Measurements from ENCODE around the gene BMI1.

BMI1 gene

GRCh38 chr10:22368981-22369380 is 48.1 kb downstream of the BMI1 start:
- DNase-seq (ENCODE audit: extremely low read depth, low read depth) = no peak
- TF ChIP-seq, protein P1, sequence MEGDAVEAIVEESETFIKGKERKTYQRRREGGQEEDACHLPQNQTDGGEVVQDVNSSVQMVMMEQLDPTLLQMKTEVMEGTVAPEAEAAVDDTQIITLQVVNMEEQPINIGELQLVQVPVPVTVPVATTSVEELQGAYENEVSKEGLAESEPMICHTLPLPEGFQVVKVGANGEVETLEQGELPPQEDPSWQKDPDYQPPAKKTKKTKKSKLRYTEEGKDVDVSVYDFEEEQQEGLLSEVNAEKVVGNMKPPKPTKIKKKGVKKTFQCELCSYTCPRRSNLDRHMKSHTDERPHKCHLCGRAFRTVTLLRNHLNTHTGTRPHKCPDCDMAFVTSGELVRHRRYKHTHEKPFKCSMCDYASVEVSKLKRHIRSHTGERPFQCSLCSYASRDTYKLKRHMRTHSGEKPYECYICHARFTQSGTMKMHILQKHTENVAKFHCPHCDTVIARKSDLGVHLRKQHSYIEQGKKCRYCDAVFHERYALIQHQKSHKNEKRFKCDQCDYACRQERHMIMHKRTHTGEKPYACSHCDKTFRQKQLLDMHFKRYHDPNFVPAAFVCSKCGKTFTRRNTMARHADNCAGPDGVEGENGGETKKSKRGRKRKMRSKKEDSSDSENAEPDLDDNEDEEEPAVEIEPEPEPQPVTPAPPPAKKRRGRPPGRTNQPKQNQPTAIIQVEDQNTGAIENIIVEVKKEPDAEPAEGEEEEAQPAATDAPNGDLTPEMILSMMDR (IDR thresholded peaks at IDR 0.05; ENCODE audit: low read depth, low read length) = no peak

DNA sequence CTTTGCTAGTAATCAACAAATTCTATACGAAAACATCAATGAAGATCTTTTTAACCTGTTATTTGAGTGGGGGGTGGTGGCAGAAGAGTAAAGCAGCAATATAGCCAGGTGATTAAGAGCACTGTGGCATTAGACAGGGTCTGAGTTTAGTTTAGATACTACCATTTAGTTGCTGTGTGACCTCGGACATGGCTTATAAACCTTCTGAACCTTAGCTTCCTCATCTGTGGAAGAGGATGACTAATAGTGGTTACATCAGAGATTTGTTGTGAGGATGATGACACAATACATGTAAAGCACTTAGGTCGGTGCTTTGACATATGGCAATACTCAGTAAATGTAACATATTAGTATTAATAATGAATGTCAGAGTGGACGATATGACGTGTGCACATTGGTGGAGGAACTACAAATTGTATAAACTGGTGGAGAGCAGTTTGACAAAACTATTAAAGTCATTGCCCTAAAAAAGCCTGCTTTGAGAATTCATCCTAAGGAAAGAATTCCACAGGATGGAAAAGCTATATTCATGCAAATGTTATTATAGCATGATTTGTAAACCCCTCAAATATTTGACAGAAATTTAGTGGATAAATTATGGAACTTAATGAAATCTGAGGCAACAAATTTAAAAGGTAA is 48.7 kb downstream of the BMI1 start:
- TF ChIP-seq, protein P1 (IDR thresholded peaks at IDR 0.05; ENCODE audit: low read depth, low read length) = no peak
- no peak for DNase-seq (ENCODE audit: extremely low read depth, low read depth)

DNA sequence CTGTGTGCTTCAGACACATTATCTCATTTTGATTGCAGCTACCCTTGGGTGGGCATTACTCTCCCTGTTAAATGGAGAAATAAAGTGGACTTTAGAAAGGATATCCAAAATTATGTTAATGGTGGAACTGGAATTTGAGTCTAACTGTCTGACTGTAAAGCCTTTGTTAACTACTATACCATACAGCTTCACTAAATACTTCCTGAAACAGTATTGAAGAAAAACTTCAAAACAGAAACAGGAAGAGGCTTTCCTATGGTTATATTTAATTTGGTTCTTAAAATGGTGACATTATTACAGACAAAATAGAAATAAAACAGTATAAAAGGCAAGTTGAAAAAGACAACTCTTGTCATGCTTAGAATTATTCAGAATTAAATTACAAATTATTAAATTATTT is 49.4 kb downstream of the BMI1 start:
- TF ChIP-seq, protein P1 (IDR thresholded peaks at IDR 0.05; ENCODE audit: low read depth, low read length) = no peak
- DNase-seq (ENCODE audit: extremely low read depth, low read depth) = no peak

- DNase-seq (ENCODE audit: extremely low read depth, low read depth) = no peak
These were observed 51.4 kb downstream of the BMI1 start for GRCh38 chr10:22372298-22372697.

DNA sequence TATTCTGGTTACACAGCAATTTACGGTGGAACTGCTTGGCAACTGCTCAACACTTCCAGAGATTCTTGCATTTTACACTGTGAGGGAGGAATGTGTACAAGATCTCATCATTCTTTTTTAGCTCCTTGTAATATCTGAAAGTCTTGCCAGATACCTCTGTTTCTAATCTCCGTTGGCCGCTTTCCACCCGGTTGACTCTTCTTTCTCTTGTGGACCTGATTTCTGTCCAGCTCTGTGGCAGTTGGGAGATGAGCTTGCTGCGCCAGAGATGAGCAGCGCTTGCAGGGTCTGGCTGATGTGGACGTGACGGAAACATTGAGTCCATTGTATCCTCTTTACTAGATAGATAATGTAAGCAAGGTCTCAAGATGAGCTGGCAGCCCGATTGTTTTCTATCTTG is 52.0 kb downstream of the BMI1 start:
- DNase-seq (ENCODE audit: extremely low read depth, low read depth) = no peak
- TF ChIP-seq, protein P1 (IDR thresholded peaks at IDR 0.05; ENCODE audit: low read depth, low read length) = no peak

More at GRCh38 chr10:22372298-22372697, 51.4 kb downstream of the BMI1 start:
- TF ChIP-seq, protein P1 (IDR thresholded peaks at IDR 0.05; ENCODE audit: low read depth, low read length) = no peak

DNA sequence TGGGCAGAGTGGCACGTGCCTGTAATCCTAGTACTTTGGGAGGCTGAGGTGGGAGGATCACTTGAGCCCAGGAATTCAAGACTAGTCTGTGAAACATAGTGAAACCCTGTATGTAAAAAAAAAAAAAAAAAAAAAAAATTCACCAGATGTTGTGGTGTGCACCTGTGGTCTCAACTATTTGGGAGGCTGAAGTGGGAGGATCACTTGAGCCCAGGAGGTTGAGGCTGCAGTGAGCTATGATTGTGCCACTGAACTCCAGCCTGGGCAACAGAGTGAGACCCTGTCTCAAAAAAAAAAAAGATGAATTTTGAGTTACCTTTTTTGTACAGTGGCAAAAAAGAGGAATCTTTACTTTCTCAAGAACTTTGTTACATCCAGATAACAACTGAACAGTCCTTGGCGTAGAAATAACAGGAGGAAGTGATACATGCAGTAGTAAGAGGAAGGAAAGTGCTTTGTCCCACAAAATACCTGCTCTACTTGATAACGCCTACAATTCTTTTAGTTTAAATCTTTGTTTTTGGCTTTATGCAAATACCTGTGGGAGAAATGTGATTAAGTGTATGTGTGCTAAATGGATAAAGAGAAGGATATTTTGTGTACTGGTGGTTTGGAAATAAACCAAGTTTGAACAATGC is 53.7 kb downstream of the BMI1 start:
- TF ChIP-seq, protein P1 (IDR thresholded peaks at IDR 0.05; ENCODE audit: low read depth, low read length) = no peak
- no peak for DNase-seq (ENCODE audit: extremely low read depth, low read depth)

GRCh38 chr10:22379059-22379458 is 58.2 kb downstream of the BMI1 start:
- DNase-seq (ENCODE audit: extremely low read depth, low read depth) = no peak
- TF ChIP-seq, protein P1 (IDR thresholded peaks at IDR 0.05; ENCODE audit: low read depth, low read length) = no peak

Data from AG09319 (cell line).